Raji (cell line): ENCODE results near the gene PLCH1.

Source experiments
- POLR2A ChIP-seq: IDR thresholded peaks from 2 replicates; pipeline ENCODE4 v1.6.1; 2011; ENCODE audit warnings: low read depth, low read length, control low read depth; ENCODE audit not compliant: insufficient read depth

The PLCH1 gene

GRCh38 chr3:155744626-155745324, at the start of gene PLCH1:
Gene PLCH1 (minus strand): TSS chr3:155745071. CDS start chr3:155704224, 40,847 bp downstream.
- TF ChIP-seq POLR2A = 0 out of 2 replicates have a peak, but pooled peaks have one; percentile 10

- TF ChIP-seq POLR2A = no peak
These were observed 47.7 kb upstream of the PLCH1 start for GRCh38 chr3:155792532-155792931.

GRCh38 chr3:155791190-155791589, 46.3 kb upstream of the PLCH1 start:
- no peak for TF ChIP-seq POLR2A

GRCh38 chr3:155790272-155790925, 45.5 kb upstream of the PLCH1 start:
- TF ChIP-seq POLR2A = no peak

GRCh38 chr3:155785662-155786295, 40.9 kb upstream of the PLCH1 start:
- no peak for TF ChIP-seq POLR2A

GRCh38 chr3:155782390-155782953, 37.6 kb upstream of the PLCH1 start:
- TF ChIP-seq POLR2A = no peak

- no peak for TF ChIP-seq POLR2A
These were observed 35.4 kb upstream of the PLCH1 start for GRCh38 chr3:155780291-155780690.

GRCh38 chr3:155778462-155778861, 33.6 kb upstream of the PLCH1 start:
- TF ChIP-seq POLR2A = no peak

GRCh38 chr3:155772801-155773200, 27.9 kb upstream of the PLCH1 start:
- no peak for TF ChIP-seq POLR2A

- no peak for TF ChIP-seq POLR2A
These were observed 26.3 kb upstream of the PLCH1 start for GRCh38 chr3:155771126-155771525.

- no peak for TF ChIP-seq POLR2A
These were observed 21.3 kb upstream of the PLCH1 start for GRCh38 chr3:155766206-155766605.

- no peak for TF ChIP-seq POLR2A
These were observed 19.1 kb upstream of the PLCH1 start for GRCh38 chr3:155763870-155764463.

GRCh38 chr3:155760653-155761052, 15.8 kb upstream of the PLCH1 start:
- no peak for TF ChIP-seq POLR2A

GRCh38 chr3:155757577-155757976, 12.7 kb upstream of the PLCH1 start:
- TF ChIP-seq POLR2A = no peak

- TF ChIP-seq POLR2A = no peak
These were observed 8.3 kb upstream of the PLCH1 start for GRCh38 chr3:155753038-155753639.
